Activated CD4-positive, alpha-beta T cell treated with anti-CD3 and anti-CD28 coated beads, Interleukin-2, amount 10 ng/mL, durations not matched to agents 24 days and 14 days (primary cell): Measurements from ENCODE around the gene SAMD4A. TPM values are rescaled to one million over a fixed set of nuclear protein-coding genes. Genes with fewer than 3 reads are reported as not detected.

Source experiments
- DNase-seq: peaks from one replicate; pipeline ENCODE4 v3.0.0; 2022
- H3K27ac Mint-ChIP-seq: one replicate; pipeline ENCODE4 v1.8.0; 2022; ENCODE audit warnings: mild to moderate bottlenecking, mixed read lengths
- H3K27me3 Mint-ChIP-seq: one replicate; pipeline ENCODE4 v1.8.0; 2022; ENCODE audit warnings: mixed read lengths
- H3K36me3 Mint-ChIP-seq: one replicate; pipeline ENCODE4 v1.8.0; 2022; ENCODE audit warnings: low read depth, mild to moderate bottlenecking, mixed read lengths
- H3K4me1 Mint-ChIP-seq: one replicate; pipeline ENCODE4 v1.8.0; 2021; ENCODE audit warnings: mixed read lengths
- H3K4me3 Mint-ChIP-seq: one replicate; pipeline ENCODE4 v1.8.0; 2022; ENCODE audit warnings: mild to moderate bottlenecking, moderate library complexity, mixed read lengths
- H3K9me3 Mint-ChIP-seq: one replicate; pipeline ENCODE4 v1.8.0; 2021; ENCODE audit warnings: mixed read lengths
- intact Hi-C: fragments of 100-400 bp; cut with micrococcal nuclease; formaldehyde crosslinking; loops from one replicate; pipeline ENCODE4 v1.15.1; 2023
- total RNA-seq: library from RNA; stranded (reverse); gene quantifications from 2 replicates; pipeline ENCODE4 v1.2.3, GENCODE V29; 2022

Gene SAMD4A
- total RNA-seq, 1 donor from 2014 or later, result 4.6 TPM

- Mint-ChIP-seq H3K27me3 (peaks cover 23% of the 10 kb centered on the region), H3K4me3 (no peak overlapping the region), H3K9me3 (no peaks in the 10 kb centered on the region), H3K36me3 (peaks cover 1% of the 10 kb centered on the region), H3K4me1 (peaks cover 28% of the 10 kb centered on the region), H3K27ac (no peak overlapping the region)
- intact Hi-C loops, result loop anchor here (5.0 to 10.0 kb wide), 2 partner anchors 47 to 60 kb away; no protein-coding TSS in a partner anchor
- no peak for DNase-seq
These were observed 105.3 kb downstream of the SAMD4A start for GRCh38 chr14:54672181-54672580.

- H3K27me3 Mint-ChIP-seq, result peaks cover 23% of the 10 kb centered on the region
- no peak overlapping the region for H3K27ac Mint-ChIP-seq
- DNase-seq, result no peak
- intact Hi-C loops, result loop anchor here (5.0 to 10.0 kb wide), 2 partner anchors 48 to 60 kb away; no protein-coding TSS in a partner anchor
- H3K4me3 Mint-ChIP-seq, result no peak overlapping the region
- H3K36me3 Mint-ChIP-seq, result peaks cover 1% of the 10 kb centered on the region
- H3K9me3 Mint-ChIP-seq, result no peaks in the 10 kb centered on the region
- peaks cover 28% of the 10 kb centered on the region for H3K4me1 Mint-ChIP-seq
These were observed 105.8 kb downstream of the SAMD4A start for GRCh38 chr14:54672688-54673087.

GRCh38 chr14:54673193-54674045 lies 106.5 kb downstream of the SAMD4A start:
- no peak for DNase-seq
- intact Hi-C loops, result loop anchor here (5.0 to 10.0 kb wide), 2 partner anchors 49 to 59 kb away; no protein-coding TSS in a partner anchor
- no peak overlapping the region for H3K27ac Mint-ChIP-seq
- peaks cover 20% of the 10 kb centered on the region for H3K27me3 Mint-ChIP-seq
- no peak overlapping the region for H3K4me3 Mint-ChIP-seq
- no peaks in the 10 kb centered on the region for H3K9me3 Mint-ChIP-seq
- H3K36me3 Mint-ChIP-seq, result no peaks in the 10 kb centered on the region
- H3K4me1 Mint-ChIP-seq, result peaks cover 28% of the 10 kb centered on the region

GRCh38 chr14:54674046-54674741 lies 107.3 kb downstream of the SAMD4A start:
- DNase-seq, result no peak
- Mint-ChIP-seq H3K4me1 (peaks cover 28% of the 10 kb centered on the region), H3K27me3 (peaks cover 21% of the 10 kb centered on the region), H3K9me3 (no peaks in the 10 kb centered on the region), H3K36me3 (no peaks in the 10 kb centered on the region), H3K27ac (no peak overlapping the region), H3K4me3 (no peak overlapping the region)
- intact Hi-C loops, result loop anchor here (5.0 to 10.0 kb wide), 2 partner anchors 49 to 58 kb away; no protein-coding TSS in a partner anchor

- Mint-ChIP-seq H3K4me1 (peaks cover 18% of the 10 kb centered on the region), H3K9me3 (no peaks in the 10 kb centered on the region), H3K36me3 (no peaks in the 10 kb centered on the region), H3K4me3 (no peak overlapping the region), H3K27me3 (peaks cover 25% of the 10 kb centered on the region), H3K27ac (no peak overlapping the region)
- no peak for DNase-seq
- intact Hi-C loops, result loop anchor here (10.0 kb wide), 1 partner anchor 51 kb away; no protein-coding TSS in a partner anchor
These were observed 108.6 kb downstream of the SAMD4A start for GRCh38 chr14:54675236-54676128.

GRCh38 chr14:54676812-54677708 lies 110.1 kb downstream of the SAMD4A start:
- Mint-ChIP-seq H3K4me1 (peaks cover 6% of the 10 kb centered on the region), H3K9me3 (no peaks in the 10 kb centered on the region), H3K27ac (no peak overlapping the region), H3K27me3 (peaks cover 21% of the 10 kb centered on the region), H3K36me3 (no peaks in the 10 kb centered on the region), H3K4me3 (no peak overlapping the region)
- intact Hi-C loops, result loop anchor here (10.0 kb wide), 1 partner anchor 52 kb away; no protein-coding TSS in a partner anchor
- no peak for DNase-seq

- Mint-ChIP-seq H3K9me3 (no peaks in the 10 kb centered on the region), H3K27me3 (peaks cover 33% of the 10 kb centered on the region), H3K27ac (no peak overlapping the region), H3K4me3 (no peak overlapping the region), H3K36me3 (no peaks in the 10 kb centered on the region), H3K4me1 (peaks cover 14% of the 10 kb centered on the region)
- intact Hi-C loops, result no loop called here
- no peak for DNase-seq
These were observed 113.7 kb downstream of the SAMD4A start for GRCh38 chr14:54680651-54681050.

- Mint-ChIP-seq H3K36me3 (no peaks in the 10 kb centered on the region), H3K27me3 (peaks cover 34% of the 10 kb centered on the region), H3K9me3 (no peaks in the 10 kb centered on the region), H3K4me1 (peaks cover 14% of the 10 kb centered on the region), H3K4me3 (no peak overlapping the region), H3K27ac (no peak overlapping the region)
- intact Hi-C loops, result no loop called here
- DNase-seq, result no peak
These were observed 114.9 kb downstream of the SAMD4A start for GRCh38 chr14:54681811-54682261.

- Mint-ChIP-seq H3K27ac (no peak overlapping the region), H3K4me3 (no peak overlapping the region), H3K4me1 (peaks cover 15% of the 10 kb centered on the region), H3K27me3 (peaks cover 39% of the 10 kb centered on the region), H3K9me3 (no peaks in the 10 kb centered on the region), H3K36me3 (no peaks in the 10 kb centered on the region)
- intact Hi-C loops, result no loop called here
- no peak for DNase-seq
These were observed 115.7 kb downstream of the SAMD4A start for GRCh38 chr14:54682578-54682977.

- intact Hi-C loops, result no loop called here
These were observed 117.2 kb downstream of the SAMD4A start for GRCh38 chr14:54683882-54684794.

GRCh38 chr14:54685286-54685845 lies 118.4 kb downstream of the SAMD4A start:
- peaks cover 37% of the 10 kb centered on the region for H3K27me3 Mint-ChIP-seq
- DNase-seq, result no peak

More at GRCh38 chr14:54683882-54684794, 117.2 kb downstream of the SAMD4A start:
- no peak overlapping the region for H3K27ac Mint-ChIP-seq
- H3K36me3 Mint-ChIP-seq, result no peaks in the 10 kb centered on the region
- H3K4me3 Mint-ChIP-seq, result no peak overlapping the region
- peaks cover 25% of the 10 kb centered on the region for H3K4me1 Mint-ChIP-seq
- DNase-seq, result no peak
- no peaks in the 10 kb centered on the region for H3K9me3 Mint-ChIP-seq
- peaks cover 40% of the 10 kb centered on the region for H3K27me3 Mint-ChIP-seq

More at GRCh38 chr14:54685286-54685845, 118.4 kb downstream of the SAMD4A start:
- Mint-ChIP-seq H3K4me3 (no peak overlapping the region), H3K36me3 (no peaks in the 10 kb centered on the region), H3K9me3 (no peaks in the 10 kb centered on the region), H3K4me1 (peaks cover 29% of the 10 kb centered on the region), H3K27ac (no peak overlapping the region)
- intact Hi-C loops, result loop anchor here (5.0 kb wide), 1 partner anchor 47 kb away; no protein-coding TSS in a partner anchor
